BLaER1 treated with 17β-estradiol and CSF1 and Interleukin-3, amounts not matched to agents 10 nM and 100 nM (cell line): Measurements from ENCODE around the gene LDLRAD2.

Experiments
- H3K27ac ChIP-seq, 11 experiments: shearing (Covaris generic); formaldehyde crosslinking; 2 replicates each; pipeline ENCODE4 v1.8.1; 2022
- H3K27me3 ChIP-seq, 11 experiments: shearing (Covaris generic); formaldehyde crosslinking; 2 replicates each; pipeline ENCODE4 v1.8.1; 2022
- H3K36me3 ChIP-seq, 11 experiments: shearing (Covaris generic); formaldehyde crosslinking; 2 replicates each; pipeline ENCODE4 v1.8.1; 2022
- H3K4me1 ChIP-seq, 10 experiments: shearing (Covaris generic); formaldehyde crosslinking; 2 replicates each; pipeline ENCODE4 v1.8.1; 2022
- H3K4me2 ChIP-seq, 11 experiments: shearing (Covaris generic); formaldehyde crosslinking; 2 replicates each; pipeline ENCODE4 v1.8.1; 2022
- H3K4me3 ChIP-seq, 10 experiments: shearing (Covaris generic); formaldehyde crosslinking; 2 replicates each; pipeline ENCODE4 v1.8.1; 2022
- H3K9ac ChIP-seq, 11 experiments: shearing (Covaris generic); formaldehyde crosslinking; 2 replicates each; pipeline ENCODE4 v1.8.1; 2022
- H3K9me3 ChIP-seq, 11 experiments: shearing (Covaris generic); formaldehyde crosslinking; replicated peaks in 1 of 11; 2 replicates each; pipeline ENCODE4 v1.8.1; 2022
- H4K20me1 ChIP-seq, 11 experiments: shearing (Covaris generic); formaldehyde crosslinking; 2 replicates each; pipeline ENCODE4 v1.8.1; 2022
- Cebpa-rat ChIP-seq, 11 experiments: shearing (Covaris generic); IDR thresholded peaks; 2 replicates each; pipeline ENCODE4 v1.8.1; 2022

The LDLRAD2 gene

DNA sequence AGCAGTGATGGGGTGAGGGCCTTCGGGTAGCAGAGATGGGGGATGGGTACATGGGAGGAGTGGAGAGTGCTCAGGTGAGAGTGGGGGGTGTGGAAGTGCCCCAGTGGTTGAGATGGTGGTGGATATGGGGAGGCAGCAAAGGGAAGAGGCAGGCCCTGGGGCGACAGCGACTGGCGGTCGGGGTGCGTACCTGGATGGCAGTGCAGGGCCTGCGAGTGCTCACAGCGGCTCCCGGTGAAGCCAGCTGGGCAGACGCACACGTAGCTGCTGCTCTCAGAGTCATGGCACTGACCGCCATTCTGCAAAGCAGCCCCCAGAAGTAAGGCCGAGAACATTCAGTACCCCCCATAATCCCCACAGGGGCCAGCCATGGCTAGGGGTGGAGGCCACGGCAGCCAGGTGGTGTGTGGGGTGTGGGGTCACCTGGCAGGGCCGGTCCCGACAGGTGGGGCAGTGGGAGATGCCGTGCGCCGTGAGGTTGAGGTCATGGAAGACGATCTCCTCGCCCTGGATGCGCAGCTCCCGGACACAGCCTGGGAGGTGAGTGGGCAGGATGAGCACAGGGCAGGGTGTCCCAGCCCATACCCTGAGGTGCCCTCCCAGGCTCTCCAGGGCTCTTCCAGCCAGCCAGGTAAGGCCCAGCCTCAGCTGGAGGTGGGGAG lies 18.9 kb downstream of the LDLRAD2 start:
- Histone ChIP-seq H3K36me3 (peaks cover 35 to 97% (median 81%) of the 10 kb centered on the region in 11 experiments), H3K4me2 (no peak overlapping the region), H3K27ac (no peak overlapping the region), H3K9me3 (peaks cover 13 to 22% (median 19%) of the 10 kb centered on the region in 11 experiments), H3K4me1 (peaks cover 0 to 5% (median 0%) of the 10 kb centered on the region in 10 experiments; a peak in 1 of 20 replicates), H3K4me3 (no peak overlapping the region), H3K27me3 (no peaks in the 10 kb centered on the region), H3K9ac (no peak overlapping the region), H4K20me1 (peaks cover 0 to 15% (median 0%) of the 10 kb centered on the region in 11 experiments; a peak in 1 of 22 replicates)
- TF ChIP-seq Cebpa-rat (IDR thresholded peaks at IDR 0.05): no peak

DNA sequence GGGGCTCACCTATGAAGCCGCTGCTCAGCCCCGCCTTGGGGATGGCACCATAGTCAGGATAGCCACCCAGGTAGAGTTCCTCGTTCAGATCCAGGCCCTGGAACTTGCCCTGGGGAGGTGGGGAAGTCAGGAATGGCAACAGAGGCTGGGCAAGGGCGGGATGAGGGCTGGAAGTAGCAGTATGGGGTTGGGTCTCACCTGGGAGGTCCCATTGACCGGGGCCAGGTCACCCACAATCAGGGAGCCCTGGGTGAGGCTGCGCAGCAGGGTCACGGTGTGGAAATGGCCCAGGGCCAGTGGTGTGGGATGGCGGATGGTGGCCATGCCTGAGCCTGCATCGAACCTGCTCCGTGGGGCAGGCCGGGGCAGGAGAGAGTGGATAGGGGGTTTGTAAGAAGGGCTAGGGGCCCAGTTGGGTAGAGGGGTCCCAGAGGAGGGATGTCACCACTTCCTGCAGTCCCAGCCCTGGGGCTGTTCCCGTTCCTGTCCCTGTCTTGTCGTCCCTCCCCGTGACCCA lies 19.4 kb downstream of the LDLRAD2 start:
- Histone ChIP-seq H4K20me1 (peaks cover 0 to 15% (median 0%) of the 10 kb centered on the region in 11 experiments; a peak in 1 of 22 replicates), H3K4me2 (no peak overlapping the region), H3K36me3 (peaks cover 36 to 97% (median 79%) of the 10 kb centered on the region in 11 experiments), H3K9ac (no peak overlapping the region), H3K9me3 (peaks cover 13 to 22% (median 19%) of the 10 kb centered on the region in 11 experiments), H3K27me3 (no peaks in the 10 kb centered on the region), H3K4me3 (no peak overlapping the region), H3K4me1 (no peaks in the 10 kb centered on the region), H3K27ac (no peak overlapping the region)
- no peak for TF ChIP-seq Cebpa-rat (IDR thresholded peaks at IDR 0.05)

DNA sequence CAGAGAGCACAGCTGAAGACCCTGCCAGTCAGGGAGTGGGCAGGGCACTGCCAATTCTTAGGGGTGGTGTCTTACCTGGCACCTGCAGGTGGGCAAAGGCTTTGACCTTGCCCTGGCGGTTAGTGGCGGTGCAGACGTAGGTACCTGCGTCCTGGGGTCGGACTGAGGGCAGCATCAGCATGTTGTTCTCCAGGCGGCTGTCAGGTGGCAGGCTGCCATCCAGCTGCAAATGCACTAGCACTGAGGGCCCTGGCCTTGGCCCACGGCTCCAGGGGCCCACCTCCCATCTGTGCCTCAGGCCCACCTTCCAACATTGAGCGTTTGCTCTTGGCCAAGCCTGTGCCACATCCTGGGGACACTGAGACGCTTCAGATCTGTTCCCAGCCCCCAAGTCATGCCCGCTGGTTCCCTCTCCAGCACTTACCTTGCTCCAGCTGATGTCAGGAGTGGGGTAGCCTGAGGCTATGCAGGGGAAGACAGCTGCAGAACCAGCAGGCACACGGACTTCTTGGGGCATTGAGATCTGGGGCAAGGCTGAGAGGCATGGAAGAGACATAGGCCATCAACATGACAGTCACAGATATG lies 21.4 kb downstream of the LDLRAD2 start:
- Histone ChIP-seq H3K9me3 (peaks cover 13 to 22% (median 19%) of the 10 kb centered on the region in 11 experiments), H3K4me3 (no peak overlapping the region), H4K20me1 (peaks cover 0 to 12% (median 0%) of the 10 kb centered on the region in 11 experiments; a peak in 1 of 22 replicates), H3K36me3 (peaks cover 41 to 97% (median 82%) of the 10 kb centered on the region in 11 experiments), H3K9ac (no peak overlapping the region), H3K27me3 (no peaks in the 10 kb centered on the region), H3K27ac (no peak overlapping the region), H3K4me2 (no peak overlapping the region), H3K4me1 (no peaks in the 10 kb centered on the region)
- TF ChIP-seq Cebpa-rat (IDR thresholded peaks at IDR 0.05): no peak

DNA sequence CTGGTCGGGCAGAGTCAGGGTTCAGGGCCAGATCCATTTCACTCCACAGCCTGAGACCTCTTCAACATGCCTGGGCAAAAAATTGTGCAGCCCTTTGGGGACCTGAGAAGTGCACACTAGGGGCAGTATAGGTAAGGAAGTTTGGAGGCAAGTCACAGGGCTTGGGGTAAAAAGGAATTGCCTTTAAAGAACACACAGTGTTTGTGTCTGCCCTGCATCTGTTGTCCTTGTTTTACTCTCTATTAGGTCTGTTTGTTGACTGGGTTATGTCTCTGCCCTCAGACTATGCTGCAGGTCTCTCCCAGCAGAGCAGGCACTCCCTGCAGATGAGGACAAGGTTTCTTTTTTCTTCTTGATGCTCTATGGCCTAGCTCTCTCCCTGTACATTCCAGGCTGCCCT lies 22.0 kb downstream of the LDLRAD2 start:
- Histone ChIP-seq H4K20me1 (peaks cover 0 to 8% (median 0%) of the 10 kb centered on the region in 11 experiments; a peak in 1 of 22 replicates), H3K9me3 (peaks cover 13 to 22% (median 19%) of the 10 kb centered on the region in 11 experiments), H3K4me1 (no peaks in the 10 kb centered on the region), H3K9ac (no peak overlapping the region), H3K36me3 (peaks cover 45 to 97% (median 83%) of the 10 kb centered on the region in 11 experiments), H3K4me2 (no peak overlapping the region), H3K27me3 (no peaks in the 10 kb centered on the region), H3K27ac (no peak overlapping the region), H3K4me3 (no peak overlapping the region)
- TF ChIP-seq Cebpa-rat (IDR thresholded peaks at IDR 0.05): no peak

DNA sequence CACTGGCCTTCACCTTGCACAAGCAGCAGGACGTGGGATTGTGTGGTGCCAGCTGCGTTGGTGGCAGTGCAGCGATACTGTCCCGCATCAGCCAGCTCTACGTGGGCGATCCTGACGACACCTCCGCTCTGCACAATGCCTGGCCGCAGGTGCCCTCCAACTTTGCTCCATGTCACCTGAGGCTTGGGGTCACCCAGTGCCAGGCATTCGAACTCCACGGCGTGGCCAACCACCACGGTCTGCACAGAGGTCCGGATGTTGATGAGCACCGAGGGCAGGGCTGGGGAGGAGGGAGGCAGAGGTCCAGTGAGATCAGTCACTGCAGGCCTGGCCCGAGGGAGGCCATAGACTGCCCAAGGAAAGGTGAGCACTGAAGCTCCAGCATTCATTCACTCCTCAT lies 22.6 kb downstream of the LDLRAD2 start:
- Histone ChIP-seq H3K9me3 (peaks cover 13 to 22% (median 19%) of the 10 kb centered on the region in 11 experiments), H3K9ac (no peak overlapping the region), H3K27ac (no peak overlapping the region), H3K36me3 (peaks cover 50 to 97% (median 83%) of the 10 kb centered on the region in 11 experiments), H3K4me1 (no peaks in the 10 kb centered on the region), H4K20me1 (peaks cover 0 to 5% (median 0%) of the 10 kb centered on the region in 11 experiments; a peak in 1 of 22 replicates), H3K4me3 (no peak overlapping the region), H3K4me2 (no peak overlapping the region), H3K27me3 (no peaks in the 10 kb centered on the region)
- no peak for TF ChIP-seq Cebpa-rat (IDR thresholded peaks at IDR 0.05)

DNA sequence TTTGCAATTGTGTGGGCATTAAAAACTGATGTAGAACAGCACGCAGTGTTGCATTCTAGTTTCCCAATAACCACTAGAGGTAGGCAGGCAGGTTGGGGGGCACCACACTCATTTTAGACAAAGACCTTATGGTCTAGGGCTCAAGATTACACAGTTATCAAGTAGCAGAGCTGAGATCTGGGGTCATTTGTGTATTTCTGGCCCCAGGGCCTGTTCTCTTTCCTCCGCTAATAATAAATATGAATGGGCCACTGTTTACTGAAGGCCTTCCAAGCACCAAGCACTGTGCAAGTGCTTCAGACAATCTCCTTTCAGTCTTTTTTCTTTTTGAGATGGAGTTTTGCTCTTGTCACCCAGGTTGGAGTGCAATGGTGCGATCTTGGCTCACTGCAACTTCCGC lies 23.9 kb downstream of the LDLRAD2 start:
- no peak for TF ChIP-seq Cebpa-rat (IDR thresholded peaks at IDR 0.05)
- Histone ChIP-seq H3K9me3 (peaks cover 13 to 22% (median 19%) of the 10 kb centered on the region in 11 experiments), H3K36me3 (peaks cover 50 to 97% (median 87%) of the 10 kb centered on the region in 11 experiments), H3K27ac (no peak overlapping the region), H3K4me2 (no peak overlapping the region), H3K4me3 (no peak overlapping the region), H4K20me1 (no peaks in the 10 kb centered on the region; a peak in 1 of 22 replicates), H3K27me3 (no peaks in the 10 kb centered on the region), H3K4me1 (no peaks in the 10 kb centered on the region), H3K9ac (no peak overlapping the region)

DNA sequence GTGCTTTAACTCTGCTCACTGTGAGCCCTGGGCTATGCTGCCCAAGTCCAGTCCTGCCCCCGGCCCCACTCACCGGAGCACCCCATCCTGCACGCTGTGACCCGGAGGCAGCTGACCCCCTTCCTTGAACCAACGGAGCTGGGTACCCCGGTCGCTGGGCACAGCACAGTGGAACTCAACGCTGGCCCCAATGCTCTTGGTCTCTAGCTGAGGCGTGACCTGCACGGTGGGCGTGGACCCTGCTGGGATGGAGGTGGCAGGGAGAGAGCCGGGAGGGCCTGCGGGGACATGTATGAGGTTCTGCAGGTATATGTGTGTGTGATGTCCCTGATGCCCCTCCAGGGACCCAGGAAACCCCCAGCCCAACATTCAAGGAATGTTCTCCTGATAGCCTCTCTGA lies 24.7 kb downstream of the LDLRAD2 start:
- Histone ChIP-seq H3K36me3 (peaks cover 53 to 97% (median 87%) of the 10 kb centered on the region in 11 experiments), H3K4me1 (no peaks in the 10 kb centered on the region)
- no peak for TF ChIP-seq Cebpa-rat (IDR thresholded peaks at IDR 0.05)

DNA sequence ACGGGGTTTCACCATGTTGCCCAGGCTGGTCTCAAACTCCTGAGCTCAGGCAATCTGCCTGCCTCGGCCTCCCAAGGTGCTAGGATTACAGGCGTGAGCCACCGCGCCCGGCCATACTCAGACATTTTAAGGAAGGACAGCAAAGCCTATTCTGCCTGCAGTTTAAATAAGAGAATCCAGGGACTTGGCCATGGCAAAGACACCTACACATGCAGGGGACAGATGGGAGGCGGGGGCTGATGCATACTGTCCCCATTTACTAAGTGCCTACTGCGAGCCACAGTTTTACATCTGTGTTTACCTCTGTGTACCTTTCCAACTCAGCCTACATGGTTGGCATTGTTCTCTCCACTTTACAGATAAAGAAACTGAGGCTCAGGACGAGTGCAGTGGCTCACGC lies 25.4 kb downstream of the LDLRAD2 start:
- Histone ChIP-seq H3K27ac (no peak overlapping the region), H3K4me1 (no peaks in the 10 kb centered on the region), H3K9ac (no peak overlapping the region), H4K20me1 (peaks cover 0 to 8% (median 0%) of the 10 kb centered on the region in 11 experiments; a peak in 1 of 22 replicates), H3K9me3 (peaks cover 13 to 22% (median 19%) of the 10 kb centered on the region in 11 experiments), H3K4me2 (no peak overlapping the region), H3K27me3 (no peaks in the 10 kb centered on the region), H3K36me3 (peaks cover 58 to 97% (median 89%) of the 10 kb centered on the region in 11 experiments), H3K4me3 (no peak overlapping the region)
- TF ChIP-seq Cebpa-rat (IDR thresholded peaks at IDR 0.05): no peak

More for the DNA sequence above, 24.7 kb downstream of the LDLRAD2 start:
- Histone ChIP-seq H4K20me1 (peaks cover 0 to 4% (median 0%) of the 10 kb centered on the region in 11 experiments; a peak in 1 of 22 replicates), H3K9ac (no peak overlapping the region), H3K4me2 (no peak overlapping the region), H3K9me3 (peaks cover 13 to 22% (median 19%) of the 10 kb centered on the region in 11 experiments), H3K27ac (no peak overlapping the region), H3K27me3 (no peaks in the 10 kb centered on the region), H3K4me3 (no peak overlapping the region)
